H54 (cell line): ENCODE data around the gene LCN10.
"Not testable (repeated sequence)": the region's sequence is repeated elsewhere in the genome, so short reads cannot be mapped to it uniquely, and the experiment has no call there.

ENCODE experiments used
- DNase-seq: peaks from one replicate; pipeline ENCODE4 v3.0.0; 2011; ENCODE audit warnings: low spot score, mixed read lengths; ENCODE audit not compliant: insufficient read length
- FAIRE-seq: peaks from 3 replicates; lab custom pipeline; 2011; peaks lifted over from hg19 to GRCh38; lab: Jason Lieb, UNC
- POLR2A ChIP-seq: IDR thresholded peaks from 2 replicates; pipeline ENCODE4 v1.6.1; 2011; ENCODE audit warnings: low read depth, mild to moderate bottlenecking, low read length

LCN10 gene

GRCh38 chr9:136720251-136720897 is 22.4 kb downstream of the LCN10 start:
- DNase-seq (no peak), FAIRE-seq (no peak)
- TF ChIP-seq POLR2A: no peak

GRCh38 chr9:136719195-136719880 is 23.4 kb downstream of the LCN10 start:
- DNase-seq (no peak), FAIRE-seq (no peak)

GRCh38 chr9:136718345-136719194 is 24.2 kb downstream of the LCN10 start:
- FAIRE-seq: no peak
- DNase-seq: no peak
- no peak for TF ChIP-seq POLR2A

More at GRCh38 chr9:136719195-136719880, 23.4 kb downstream of the LCN10 start:
- no peak for TF ChIP-seq POLR2A

GRCh38 chr9:136717399-136717798 is 25.3 kb downstream of the LCN10 start:
- no peak for FAIRE-seq
- no peak for TF ChIP-seq POLR2A
- DNase-seq: no peak

GRCh38 chr9:136714893-136715274 is 27.9 kb downstream of the LCN10 start:
- FAIRE-seq: no peak
- DNase-seq: no peak
- no peak for TF ChIP-seq POLR2A

GRCh38 chr9:136714096-136714892 is 28.4 kb downstream of the LCN10 start:
- TF ChIP-seq POLR2A: no peak
- DNase-seq: no peak
- no peak for FAIRE-seq

- TF ChIP-seq POLR2A: no peak
- DNase-seq: no peak
- FAIRE-seq: no peak
Measured at GRCh38 chr9:136713550-136713949, 29.2 kb downstream of the LCN10 start.

GRCh38 chr9:136712690-136713544 is 29.8 kb downstream of the LCN10 start:
- no peak for TF ChIP-seq POLR2A
- DNase-seq (no peak), FAIRE-seq (no peak)

- TF ChIP-seq POLR2A: no peak
- DNase-seq: no peak
- no peak for FAIRE-seq
Measured at GRCh38 chr9:136711751-136712689, 30.7 kb downstream of the LCN10 start, which contains the start of gene DIPK1B. Gene DIPK1B (plus strand): TSS chr9:136712572. CDS start chr9:136712666, 94 bp downstream.

GRCh38 chr9:136711219-136711648 is 31.5 kb downstream of the LCN10 start:
- DNase-seq, FAIRE-seq: not testable (repeated sequence)

- DNase-seq (peak; percentile 95), FAIRE-seq (peak; percentile 33)
- no peak for TF ChIP-seq POLR2A
Measured at GRCh38 chr9:136710543-136710942, 32.2 kb downstream of the LCN10 start.
